Astrocyte (in vitro differentiated cells and primary cell): Measurements from ENCODE around the gene CKAP5. TPM values are rescaled to one million over a fixed set of nuclear protein-coding genes. Genes with fewer than 3 reads are reported as not detected.

Experiments used
- DNase-seq: peaks from one replicate; pipeline ENCODE4 v3.0.0-alpha.2; 2010; ENCODE audit warnings: low read depth
- FAIRE-seq: peaks from 2 replicates; lab custom pipeline; 2011; peaks lifted over from hg19 to GRCh38; lab: Jason Lieb, UNC
- H2AFZ ChIP-seq: 2 replicates; pipeline ENCODE4 v1.6.0; 2012; ENCODE audit warnings: low read depth, low read length, inconsistent platforms
- H3K27ac ChIP-seq: 2 replicates; pipeline ENCODE4 v1.5.1; 2011; ENCODE audit warnings: low read depth, low read length, inconsistent platforms
- H3K27me3 ChIP-seq: 2 replicates; pipeline ENCODE4 v1.6.0; 2011; ENCODE audit warnings: low read length, inconsistent platforms; ENCODE audit not compliant: insufficient read depth
- H3K36me3 ChIP-seq: 2 replicates; pipeline ENCODE4 v1.5.1; 2011; ENCODE audit warnings: low read length, inconsistent platforms; ENCODE audit not compliant: insufficient read depth
- H3K4me1 ChIP-seq: 2 replicates; pipeline ENCODE4 v1.5.1; 2011; ENCODE audit warnings: low read length, inconsistent platforms; ENCODE audit not compliant: insufficient read depth
- H3K4me2 ChIP-seq: 2 replicates; pipeline ENCODE4 v1.6.0; 2012; ENCODE audit warnings: low read length, inconsistent platforms
- H3K4me3 ChIP-seq: 2 replicates; pipeline ENCODE4 v1.5.1; 2011; ENCODE audit warnings: low read depth, mild to moderate bottlenecking, low read length, inconsistent platforms; ENCODE audit not compliant: insufficient read depth
- H3K79me2 ChIP-seq: 2 replicates; pipeline ENCODE4 v1.6.0; 2012; ENCODE audit warnings: mild to moderate bottlenecking, low read length, inconsistent platforms; ENCODE audit not compliant: insufficient read depth
- H3K9ac ChIP-seq: 2 replicates; pipeline ENCODE4 v1.6.0; 2012; ENCODE audit warnings: mild to moderate bottlenecking, low read length, inconsistent platforms
- H3K9me3 ChIP-seq: 2 replicates; pipeline ENCODE4 v1.5.1; 2012; ENCODE audit warnings: low read depth, mild to moderate bottlenecking, low read length, inconsistent platforms; ENCODE audit not compliant: insufficient read depth
- H4K20me1 ChIP-seq: 2 replicates; pipeline ENCODE4 v1.6.0; 2012; ENCODE audit warnings: low read length, inconsistent platforms; ENCODE audit not compliant: insufficient read depth
- H3K27ac Mint-ChIP-seq: one replicate; pipeline ENCODE4 v1.8.0; 2021; ENCODE audit warnings: mild to moderate bottlenecking, mixed read lengths; ENCODE audit not compliant: unreplicated experiment
- H3K27me3 Mint-ChIP-seq: one replicate; pipeline ENCODE4 v1.8.0; 2021; ENCODE audit warnings: low read depth, mixed read lengths; ENCODE audit not compliant: unreplicated experiment
- H3K36me3 Mint-ChIP-seq: one replicate; pipeline ENCODE4 v1.8.0; 2021; ENCODE audit warnings: low read depth, mixed read lengths; ENCODE audit not compliant: unreplicated experiment
- H3K4me1 Mint-ChIP-seq: one replicate; pipeline ENCODE4 v1.8.0; 2021; ENCODE audit warnings: low read depth, mixed read lengths; ENCODE audit not compliant: unreplicated experiment
- H3K4me3 Mint-ChIP-seq: one replicate; pipeline ENCODE4 v1.8.0; 2021; ENCODE audit warnings: mild to moderate bottlenecking, moderate library complexity, mixed read lengths; ENCODE audit not compliant: unreplicated experiment
- H3K9me3 Mint-ChIP-seq: one replicate; pipeline ENCODE4 v1.8.0; 2021; ENCODE audit warnings: mild to moderate bottlenecking, mixed read lengths; ENCODE audit not compliant: unreplicated experiment
- EZH2 ChIP-seq: IDR thresholded peaks from 2 replicates; pipeline ENCODE4 v1.6.1; 2012; ENCODE audit warnings: mild to moderate bottlenecking, low read length, inconsistent platforms; ENCODE audit not compliant: insufficient read depth
- total RNA-seq: library from RNA; stranded (reverse); gene quantifications from 2 replicates; pipeline ENCODE4 v1.2.1, GENCODE V29; 2021
- TF ChIP-seq, protein P1 (sequence below): IDR thresholded peaks from 2 replicates; pipeline ENCODE4 v1.5.1; 2011; ENCODE audit warnings: low read depth, mild to moderate bottlenecking, inconsistent platforms, low read length, moderate library complexity; ENCODE audit not compliant: insufficient read depth

The CKAP5 gene
- total RNA-seq, 1 donor from 2014 or later: 99.9 TPM

DNA sequence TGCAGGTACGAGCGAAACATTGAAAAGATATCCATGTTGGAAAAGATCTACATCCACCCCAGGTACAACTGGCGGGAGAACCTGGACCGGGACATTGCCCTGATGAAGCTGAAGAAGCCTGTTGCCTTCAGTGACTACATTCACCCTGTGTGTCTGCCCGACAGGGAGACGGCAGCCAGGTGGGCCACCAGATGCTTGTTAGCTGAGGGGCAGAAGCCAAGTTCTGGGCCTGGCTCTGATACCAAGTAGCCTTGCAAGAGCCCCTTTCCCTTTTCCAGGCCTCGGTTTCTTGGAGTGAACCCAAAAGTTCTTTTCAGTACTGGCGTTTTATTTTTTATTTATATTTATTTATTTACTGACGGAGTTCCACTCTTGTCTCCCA is 117.4 kb downstream of the CKAP5 start:
- H3K27ac Mint-ChIP-seq: no peak overlapping the region

DNA sequence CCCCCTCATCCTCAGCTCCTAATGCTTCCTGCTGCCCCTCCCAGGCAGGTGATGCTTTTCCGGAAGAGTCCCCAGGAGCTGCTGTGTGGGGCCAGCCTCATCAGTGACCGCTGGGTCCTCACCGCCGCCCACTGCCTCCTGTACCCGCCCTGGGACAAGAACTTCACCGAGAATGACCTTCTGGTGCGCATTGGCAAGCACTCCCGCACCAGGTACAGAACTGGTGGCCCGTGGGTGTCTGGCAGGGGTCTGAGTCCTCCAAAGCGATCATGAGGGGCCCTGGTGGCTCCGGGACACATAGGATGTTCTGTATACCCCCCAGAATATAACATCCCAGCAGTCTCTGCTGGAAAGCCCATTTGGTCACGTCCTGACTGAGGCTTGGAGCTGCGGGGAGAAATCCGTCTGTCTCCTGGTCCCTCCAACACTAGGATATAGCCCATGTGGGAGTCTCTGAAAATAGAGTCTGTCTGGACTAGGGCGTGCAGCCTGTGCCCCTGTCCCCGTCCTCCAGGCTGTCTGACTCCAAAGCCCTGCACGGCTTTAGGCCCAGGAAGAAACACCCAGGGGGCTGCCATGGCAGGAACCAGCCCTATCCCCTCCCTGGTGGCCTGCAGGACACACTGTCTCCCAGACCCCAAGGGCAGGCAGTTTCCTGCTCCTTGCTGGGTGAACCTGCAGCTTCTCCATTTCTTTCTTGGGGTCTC is 118.0 kb downstream of the CKAP5 start:
- Histone ChIP-seq H3K27ac (no peak overlapping the region), H4K20me1 (no peaks in the 10 kb centered on the region), H3K79me2 (no peaks in the 10 kb centered on the region), H3K4me1 (no peaks in the 10 kb centered on the region), H3K27me3 (no peaks in the 10 kb centered on the region), H3K9ac (no peak overlapping the region), H3K4me2 (no peak overlapping the region), H3K9me3 (no peaks in the 10 kb centered on the region), H2AFZ (no peak overlapping the region), H3K4me3 (no peak overlapping the region), H3K36me3 (no peaks in the 10 kb centered on the region)
- no peak overlapping the region for H3K4me3 Mint-ChIP-seq
- FAIRE-seq (no peak), DNase-seq (no peak)
- H3K27ac Mint-ChIP-seq: no peak overlapping the region
- no peaks in the 10 kb centered on the region for H3K9me3 Mint-ChIP-seq
- H3K4me1 Mint-ChIP-seq: peaks cover 10% of the 10 kb centered on the region
- H3K36me3 Mint-ChIP-seq: no peaks in the 10 kb centered on the region
- no peak for TF ChIP-seq EZH2
- TF ChIP-seq, protein P1, sequence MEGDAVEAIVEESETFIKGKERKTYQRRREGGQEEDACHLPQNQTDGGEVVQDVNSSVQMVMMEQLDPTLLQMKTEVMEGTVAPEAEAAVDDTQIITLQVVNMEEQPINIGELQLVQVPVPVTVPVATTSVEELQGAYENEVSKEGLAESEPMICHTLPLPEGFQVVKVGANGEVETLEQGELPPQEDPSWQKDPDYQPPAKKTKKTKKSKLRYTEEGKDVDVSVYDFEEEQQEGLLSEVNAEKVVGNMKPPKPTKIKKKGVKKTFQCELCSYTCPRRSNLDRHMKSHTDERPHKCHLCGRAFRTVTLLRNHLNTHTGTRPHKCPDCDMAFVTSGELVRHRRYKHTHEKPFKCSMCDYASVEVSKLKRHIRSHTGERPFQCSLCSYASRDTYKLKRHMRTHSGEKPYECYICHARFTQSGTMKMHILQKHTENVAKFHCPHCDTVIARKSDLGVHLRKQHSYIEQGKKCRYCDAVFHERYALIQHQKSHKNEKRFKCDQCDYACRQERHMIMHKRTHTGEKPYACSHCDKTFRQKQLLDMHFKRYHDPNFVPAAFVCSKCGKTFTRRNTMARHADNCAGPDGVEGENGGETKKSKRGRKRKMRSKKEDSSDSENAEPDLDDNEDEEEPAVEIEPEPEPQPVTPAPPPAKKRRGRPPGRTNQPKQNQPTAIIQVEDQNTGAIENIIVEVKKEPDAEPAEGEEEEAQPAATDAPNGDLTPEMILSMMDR: no peak
- peaks cover 6% of the 10 kb centered on the region for H3K27me3 Mint-ChIP-seq

More for the DNA sequence above, 117.4 kb downstream of the CKAP5 start:
- Mint-ChIP-seq H3K27me3 (peaks cover 6% of the 10 kb centered on the region), H3K36me3 (no peaks in the 10 kb centered on the region), H3K4me1 (peaks cover 10% of the 10 kb centered on the region), H3K4me3 (no peak overlapping the region), H3K9me3 (no peaks in the 10 kb centered on the region)
- Histone ChIP-seq H3K9ac (no peak overlapping the region), H3K4me2 (no peak overlapping the region), H3K9me3 (no peaks in the 10 kb centered on the region), H3K4me1 (no peaks in the 10 kb centered on the region), H2AFZ (no peak overlapping the region), H3K36me3 (no peaks in the 10 kb centered on the region), H3K27me3 (no peaks in the 10 kb centered on the region), H4K20me1 (no peaks in the 10 kb centered on the region), H3K4me3 (no peak overlapping the region), H3K79me2 (no peaks in the 10 kb centered on the region), H3K27ac (no peak overlapping the region)
- DNase-seq: no peak
- no peak for TF ChIP-seq EZH2
- TF ChIP-seq, protein P1: no peak
- FAIRE-seq: no peak

DNA sequence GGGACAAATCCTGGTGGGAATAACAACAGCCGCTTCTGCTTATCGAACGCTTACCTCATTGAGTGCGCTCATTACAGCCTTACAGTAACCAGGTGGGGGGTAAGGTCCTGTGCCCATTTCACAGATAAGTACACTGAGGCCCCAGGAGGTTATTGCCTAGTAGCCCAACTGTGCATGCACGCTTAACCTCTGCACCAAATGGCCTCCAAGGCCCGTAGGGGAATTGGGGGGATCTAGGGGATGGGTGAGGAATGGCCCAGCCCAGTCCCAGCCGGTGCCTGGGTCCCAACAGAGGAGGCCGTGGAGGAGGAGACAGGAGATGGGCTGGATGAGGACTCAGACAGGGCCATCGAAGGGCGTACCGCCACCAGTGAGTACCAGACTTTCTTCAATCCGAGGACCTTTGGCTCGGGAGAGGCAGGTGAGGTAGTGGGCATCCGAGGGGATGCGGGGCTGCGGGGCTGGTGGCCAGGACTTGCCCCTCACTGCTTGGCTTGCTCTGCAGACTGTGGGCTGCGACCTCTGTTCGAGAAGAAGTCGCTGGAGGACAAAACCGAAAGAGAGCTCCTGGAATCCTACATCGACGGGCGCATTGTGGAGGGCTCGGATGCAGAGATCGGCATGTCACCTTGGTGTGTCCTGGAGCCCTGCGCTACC is 119.7 kb downstream of the CKAP5 start:
- TF ChIP-seq, protein P1: no peak
- no peak for TF ChIP-seq EZH2
- no peaks in the 10 kb centered on the region for H3K36me3 Mint-ChIP-seq
- FAIRE-seq (no peak), DNase-seq (no peak)
- H2AFZ ChIP-seq: no peak overlapping the region
- no peak overlapping the region for H3K4me3 Mint-ChIP-seq
- no peaks in the 10 kb centered on the region for H3K36me3 ChIP-seq
- no peaks in the 10 kb centered on the region for H3K79me2 ChIP-seq
- H4K20me1 ChIP-seq: no peaks in the 10 kb centered on the region
- H3K4me1 Mint-ChIP-seq: peaks cover 10% of the 10 kb centered on the region
- H3K27ac ChIP-seq: no peak overlapping the region
- H3K9me3 Mint-ChIP-seq: no peaks in the 10 kb centered on the region
- no peak overlapping the region for H3K9ac ChIP-seq
- no peak overlapping the region for H3K4me3 ChIP-seq
- no peak overlapping the region for H3K27ac Mint-ChIP-seq
- peaks cover 6% of the 10 kb centered on the region for H3K27me3 Mint-ChIP-seq
- no peaks in the 10 kb centered on the region for H3K27me3 ChIP-seq
- no peak overlapping the region for H3K4me2 ChIP-seq
- H3K9me3 ChIP-seq: no peaks in the 10 kb centered on the region
- H3K4me1 ChIP-seq: no peaks in the 10 kb centered on the region
